A549 (cell line): Measurements from ENCODE around the gene GRM5.

Experiments used
- EP300 ChIP-seq, 2 experiments: fragments of >200 bp; sonication (Bioruptor Twin); formaldehyde crosslinking; IDR thresholded peaks; 2 replicates in 1 of 2; 3 replicates in 1 of 2; pipeline ENCODE4 v1.6.1; 2016 to 2017
- HDAC2 ChIP-seq: fragments of 200-600 bp; sonication (generic); IDR thresholded peaks from 2 replicates; pipeline ENCODE4 v1.6.1; 2016
- SREBF2 ChIP-seq: fragments of 450-650 bp; IDR thresholded peaks from 2 replicates; pipeline ENCODE4 v1.6.1; 2014; ENCODE audit warnings: mild to moderate bottlenecking, moderate library complexity
- TF ChIP-seq, protein P1 (sequence below): fragments of 200-600 bp; sonication (generic); IDR thresholded peaks from 2 replicates; pipeline ENCODE4 v1.6.1; 2016; ENCODE audit warnings: antibody characterized with exemption, mild to moderate bottlenecking, moderate library complexity

DNA sequence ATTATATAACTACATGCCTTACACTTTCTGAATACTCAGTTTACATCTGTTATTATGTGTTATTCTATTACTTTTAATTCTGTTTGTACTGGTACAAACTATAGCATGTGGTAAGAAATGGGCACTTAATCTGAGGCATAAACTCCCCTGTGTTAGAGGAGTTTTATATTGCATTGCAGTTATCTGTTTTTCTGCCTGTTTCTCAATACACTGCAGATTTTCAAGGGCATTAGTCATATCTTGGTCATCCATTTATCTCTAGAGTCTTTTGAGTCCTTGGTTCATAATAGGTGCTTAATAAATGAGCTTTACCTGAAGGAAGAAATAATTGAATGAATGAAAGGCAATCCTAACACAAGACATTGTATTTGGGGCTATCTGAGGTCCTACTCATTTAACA lies 545.4 kb downstream of the GRM5 start:
- TF ChIP-seq, protein P1, sequence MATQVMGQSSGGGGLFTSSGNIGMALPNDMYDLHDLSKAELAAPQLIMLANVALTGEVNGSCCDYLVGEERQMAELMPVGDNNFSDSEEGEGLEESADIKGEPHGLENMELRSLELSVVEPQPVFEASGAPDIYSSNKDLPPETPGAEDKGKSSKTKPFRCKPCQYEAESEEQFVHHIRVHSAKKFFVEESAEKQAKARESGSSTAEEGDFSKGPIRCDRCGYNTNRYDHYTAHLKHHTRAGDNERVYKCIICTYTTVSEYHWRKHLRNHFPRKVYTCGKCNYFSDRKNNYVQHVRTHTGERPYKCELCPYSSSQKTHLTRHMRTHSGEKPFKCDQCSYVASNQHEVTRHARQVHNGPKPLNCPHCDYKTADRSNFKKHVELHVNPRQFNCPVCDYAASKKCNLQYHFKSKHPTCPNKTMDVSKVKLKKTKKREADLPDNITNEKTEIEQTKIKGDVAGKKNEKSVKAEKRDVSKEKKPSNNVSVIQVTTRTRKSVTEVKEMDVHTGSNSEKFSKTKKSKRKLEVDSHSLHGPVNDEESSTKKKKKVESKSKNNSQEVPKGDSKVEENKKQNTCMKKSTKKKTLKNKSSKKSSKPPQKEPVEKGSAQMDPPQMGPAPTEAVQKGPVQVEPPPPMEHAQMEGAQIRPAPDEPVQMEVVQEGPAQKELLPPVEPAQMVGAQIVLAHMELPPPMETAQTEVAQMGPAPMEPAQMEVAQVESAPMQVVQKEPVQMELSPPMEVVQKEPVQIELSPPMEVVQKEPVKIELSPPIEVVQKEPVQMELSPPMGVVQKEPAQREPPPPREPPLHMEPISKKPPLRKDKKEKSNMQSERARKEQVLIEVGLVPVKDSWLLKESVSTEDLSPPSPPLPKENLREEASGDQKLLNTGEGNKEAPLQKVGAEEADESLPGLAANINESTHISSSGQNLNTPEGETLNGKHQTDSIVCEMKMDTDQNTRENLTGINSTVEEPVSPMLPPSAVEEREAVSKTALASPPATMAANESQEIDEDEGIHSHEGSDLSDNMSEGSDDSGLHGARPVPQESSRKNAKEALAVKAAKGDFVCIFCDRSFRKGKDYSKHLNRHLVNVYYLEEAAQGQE = no peak
- TF ChIP-seq EP300 (IDR thresholded peaks at IDR 0.05) (no peak), HDAC2 (no peak), SREBF2 (no peak)
